ENCODE results near the gene ACTN1. TPM values are rescaled to one million over a fixed set of nuclear protein-coding genes. Genes with fewer than 3 reads are reported as not detected.

Gene ACTN1
- total and polyA plus RNA-seq, 2 of the 8 experiments (the other 6 are each of a cell fraction or from before 2014, with no cell fraction given) = 236 to 262 TPM

GRCh38 chr14:68866991-68867533, 112.0 kb downstream of the ACTN1 start:
- Histone ChIP-seq H4K91ac (replicated peaks; ENCODE audit: insufficient read length, low read length) (no peak overlapping the region), H3K79me2 (ENCODE audit: control insufficient read depth in 1 of 2, insufficient read depth in 2 of 2, low read length in 2 of 2) (no peaks in the 10 kb centered on the region), H2BK5ac (ENCODE audit: low read depth, low read length) (no peak overlapping the region), H3K14ac (ENCODE audit: insufficient read length) (no peak overlapping the region), H2BK20ac (ENCODE audit: low read length) (no peak overlapping the region), H3K23me2 (ENCODE audit: low read depth, low read length) (no peaks in the 10 kb centered on the region), H3K23ac (ENCODE audit: insufficient read length) (no peak overlapping the region), H3K18ac (ENCODE audit: extremely low read depth, low read length) (no peak overlapping the region), H3K4me3 (ENCODE audit: extremely low read depth in 1 of 4, insufficient read depth in 2 of 4, low read depth in 3 of 4, low read length in 4 of 4) (no peak overlapping the region), H3K79me1 (ENCODE audit: low read depth, low read length) (no peaks in the 10 kb centered on the region), H4K5ac (ENCODE audit: insufficient read length, low read depth, low read length) (no peak overlapping the region), H3K4me2 (ENCODE audit: insufficient read depth in 1 of 2, low read depth in 2 of 2, low read length in 2 of 2) (no peak overlapping the region), H4K8ac (ENCODE audit: extremely low read depth, insufficient read depth, low read length) (no peak overlapping the region), H3K9ac (replicated peaks in 1 of 4; ENCODE audit: extremely low read depth in 1 of 4, low read depth in 3 of 4, low read length in 3 of 4) (no peak overlapping the region), H3K9me3 (ENCODE audit: insufficient read depth in 2 of 2, low read depth in 1 of 2, low read length in 1 of 2) (no peaks in the 10 kb centered on the region), H2BK120ac (replicated peaks; ENCODE audit: low read depth, low read length) (no peak overlapping the region), H2AFZ (ENCODE audit: low read length) (no peak overlapping the region), H3K56ac (replicated peaks; ENCODE audit: insufficient read length, low read depth, low read length) (no peak overlapping the region), H3K36me3 (ENCODE audit: control insufficient read depth in 2 of 4, insufficient read depth in 4 of 4, low read length in 3 of 4) (peaks cover 4 to 9% (median 6%) of the 10 kb centered on the region in 4 experiments; a peak in 5 of 8 replicates), H2BK12ac (ENCODE audit: low read depth, low read length) (no peak overlapping the region), H3K4me1 (replicated peaks in 1 of 4; ENCODE audit: control insufficient read depth in 3 of 4, insufficient read depth in 4 of 4, low read length in 3 of 4) (peaks cover 0 to 9% (median 0%) of the 10 kb centered on the region in 4 experiments; a peak in 2 of 7 replicates), H2BK15ac (ENCODE audit: low read length) (no peak overlapping the region), H2AK5ac (ENCODE audit: low read depth, low read length) (no peak overlapping the region), H3K27me3 (replicated peaks in 1 of 4; ENCODE audit: control insufficient read depth in 3 of 4, extremely low read depth in 1 of 4, insufficient read depth in 3 of 4, low read length in 3 of 4) (no peaks in the 10 kb centered on the region), H3K27ac (ENCODE audit: low read depth, low read length) (no peak overlapping the region), H3K4ac (replicated peaks; ENCODE audit: insufficient read length, low read depth, low read length) (no peak overlapping the region), H4K20me1 (replicated peaks in 1 of 2; ENCODE audit: control insufficient read depth in 1 of 2, insufficient read depth in 2 of 2, low read length in 2 of 2) (no peaks in the 10 kb centered on the region)
- no peak for FAIRE-seq
- ChIA-PET POLR2A (ENCODE audit: partially characterized antibody) (interaction anchor here (1.0 to 1.1 kb wide), 2 partner anchors 55 to 240 kb away, joined by 3 to 4 read pairs; no protein-coding TSS in a partner anchor), CTCF (ENCODE audit: partially characterized antibody) (interaction anchor here (0.9 to 8.7 kb wide), 5 partner anchors 15 to 239 kb away, joined by 3 to 69 read pairs (median 3); no protein-coding TSS in a partner anchor)
- no peak for DNase-seq (ENCODE audit: low read depth in 1 of 2, low spot score in 2 of 2)
- TF ChIP-seq CTBP2 (IDR thresholded peaks at IDR 0.05; ENCODE audit: borderline replicate concordance, insufficient read depth, insufficient read length, low read length) (no peak), ASH2L (IDR thresholded peaks at IDR 0.05; ENCODE audit: low read length) (no peak), JUN (IDR thresholded peaks at IDR 0.05; ENCODE audit: low read depth, low read length) (no peak), EGR1 (IDR thresholded peaks at IDR 0.05; ENCODE audit: borderline replicate concordance, low read depth, low read length) (no peak), RBBP5 (IDR thresholded peaks at IDR 0.05; ENCODE audit: borderline replicate concordance, low read depth, low read length) (no peak), POU5F1 (IDR thresholded peaks at IDR 0.05; ENCODE audit: low read depth, low read length) (no peak), SP1 (IDR thresholded peaks at IDR 0.05; ENCODE audit: low read depth, low read length) (no peak), JUND (IDR thresholded peaks at IDR 0.05; ENCODE audit: low read length) (no peak), GABPA (IDR thresholded peaks at IDR 0.05; ENCODE audit: borderline replicate concordance, insufficient read depth, low read length) (no peak), KDM4A (IDR thresholded peaks at IDR 0.05; ENCODE audit: low read depth, low read length, severe bottlenecking) (no peak), CBX5 (IDR thresholded peaks at IDR 0.05; ENCODE audit: low read depth, low read length) (no peak), SP2 (IDR thresholded peaks at IDR 0.05; ENCODE audit: low read length) (no peak), ATF2 (IDR thresholded peaks at IDR 0.05; ENCODE audit: low read length) (no peak)

Measured in H1 (cell line).